Esophagus squamous epithelium (tissue), 5 donors: Measurements from ENCODE around the gene MYOCOS. TPM values are rescaled to one million over a fixed set of nuclear protein-coding genes. Genes with fewer than 3 reads are reported as not detected.

Experiments used
- DNase-seq: peaks from one replicate; lab custom pipeline; 2025; lab: John Stamatoyannopoulos, UW
- H3K27ac ChIP-seq, 4 donors: fragments of 200-600 bp; sonication (generic); one replicate each; pipeline ENCODE4 v1.5.1; 2016 to 2019; ENCODE audit warnings: mild to moderate bottlenecking in 1 of 4
- H3K27me3 ChIP-seq, 4 donors: fragments of 200-600 bp; sonication (generic); 1 replicate in 3 of 4; 2 replicates in 1 of 4; pipeline versions ENCODE4 v1.5.1 to v1.6.0; 2017 to 2021; ENCODE audit warnings: antibody characterized with exemption in 1 of 4
- H3K36me3 ChIP-seq, 3 donors: fragments of 200-600 bp; sonication (generic); one replicate each; pipeline ENCODE4 v1.5.1; 2016 to 2019
- H3K4me1 ChIP-seq, 3 donors: fragments of 200-600 bp; sonication (generic); one replicate each; pipeline ENCODE4 v1.5.1; 2017 to 2019
- H3K4me3 ChIP-seq, 4 donors: fragments of 200-600 bp; sonication (generic); 1 replicate in 3 of 4; 2 replicates in 1 of 4; pipeline ENCODE4 v1.5.1; 2016 to 2019; ENCODE audit warnings: mild to moderate bottlenecking in 2 of 4, moderate library complexity in 1 of 4
- H3K9me3 ChIP-seq, 3 donors: fragments of 200-600 bp; sonication (generic); one replicate each; pipeline ENCODE4 v1.5.1; 2016 to 2019
- POLR2A ChIP-seq, 4 donors: fragments of 450-650 bp; IDR thresholded peaks; one replicate each; pipeline ENCODE4 v1.6.1; 2017; ENCODE audit warnings: antibody characterized with exemption in 4 of 4, mild to moderate bottlenecking in 4 of 4, moderate library complexity in 3 of 4
- WGBS, 2 donors: methylation state at CpG; one replicate each; pipeline ENCODE4 v1.1.5; 2018; 5-methylcytosine and 5-hydroxymethylcytosine counted together
- intact Hi-C: fragments of 100-400 bp; cut with DNase I; formaldehyde crosslinking; loops from one replicate; pipeline ENCODE4 v1.15.0; 2022
- total RNA-seq, 4 donors: library from RNA; depleted of rRNA; stranded (reverse); fragments of >200 nt; gene quantifications; one replicate each; pipeline ENCODE4 v1.1.0, GENCODE V29; 2016
- TF ChIP-seq, protein P1 (sequence below), 6 experiments: fragments of 450-650 bp in 4 of 6; fragments of 200-600 bp in 2 of 6; sonication (generic) in 2 of 6; IDR thresholded peaks; one replicate each; pipeline ENCODE4 v1.5.1; 2016 to 2019; ENCODE audit warnings: antibody characterized with exemption in 6 of 6, mild to moderate bottlenecking in 4 of 6, moderate library complexity in 4 of 6
- donor health status: DM: yes; HTN: yes; CAD: no.

MYOCOS gene
- total RNA-seq, 4 donors from 2014 or later = not detected

DNA sequence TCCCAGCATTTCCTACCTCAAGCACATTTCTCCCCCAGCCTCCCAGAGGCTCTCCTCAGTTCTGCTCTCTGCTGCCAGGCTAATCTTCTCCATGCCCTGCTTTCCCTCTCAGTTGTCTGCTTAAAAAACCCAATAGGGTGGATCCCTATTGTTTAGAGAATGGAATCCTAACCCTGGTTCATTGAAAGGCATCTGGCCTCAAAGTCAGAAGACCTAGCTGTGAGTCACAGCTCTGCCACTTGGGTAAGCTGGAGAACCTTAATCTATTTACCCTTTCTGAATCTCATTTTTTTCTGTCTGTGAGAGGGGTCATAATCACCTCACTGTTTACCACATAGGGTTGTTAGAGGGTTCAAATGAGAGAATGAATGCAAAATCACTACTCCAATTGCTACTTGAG, 42.9 kb downstream of the MYOCOS start:
- TF ChIP-seq, protein P1, sequence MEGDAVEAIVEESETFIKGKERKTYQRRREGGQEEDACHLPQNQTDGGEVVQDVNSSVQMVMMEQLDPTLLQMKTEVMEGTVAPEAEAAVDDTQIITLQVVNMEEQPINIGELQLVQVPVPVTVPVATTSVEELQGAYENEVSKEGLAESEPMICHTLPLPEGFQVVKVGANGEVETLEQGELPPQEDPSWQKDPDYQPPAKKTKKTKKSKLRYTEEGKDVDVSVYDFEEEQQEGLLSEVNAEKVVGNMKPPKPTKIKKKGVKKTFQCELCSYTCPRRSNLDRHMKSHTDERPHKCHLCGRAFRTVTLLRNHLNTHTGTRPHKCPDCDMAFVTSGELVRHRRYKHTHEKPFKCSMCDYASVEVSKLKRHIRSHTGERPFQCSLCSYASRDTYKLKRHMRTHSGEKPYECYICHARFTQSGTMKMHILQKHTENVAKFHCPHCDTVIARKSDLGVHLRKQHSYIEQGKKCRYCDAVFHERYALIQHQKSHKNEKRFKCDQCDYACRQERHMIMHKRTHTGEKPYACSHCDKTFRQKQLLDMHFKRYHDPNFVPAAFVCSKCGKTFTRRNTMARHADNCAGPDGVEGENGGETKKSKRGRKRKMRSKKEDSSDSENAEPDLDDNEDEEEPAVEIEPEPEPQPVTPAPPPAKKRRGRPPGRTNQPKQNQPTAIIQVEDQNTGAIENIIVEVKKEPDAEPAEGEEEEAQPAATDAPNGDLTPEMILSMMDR (IDR thresholded peaks at IDR 0.05) = no peak
- no peak for TF ChIP-seq POLR2A (IDR thresholded peaks at IDR 0.05)
- Histone ChIP-seq H3K9me3 (no peaks in the 10 kb centered on the region), H3K4me1 (peaks cover 0 to 19% (median 0%) of the 10 kb centered on the region in 3 donors), H3K27ac (peak overlapping the region in 3 of 4 donors; percentile 49 to 81 (median 79)), H3K36me3 (no peaks in the 10 kb centered on the region), H3K4me3 (no peak overlapping the region), H3K27me3 (no peaks in the 10 kb centered on the region)
- intact Hi-C loops = no loop called here
- DNase-seq = no peak

- intact Hi-C loops = no loop called here
- Histone ChIP-seq H3K4me1 (peaks cover 0 to 19% (median 0%) of the 10 kb centered on the region in 3 donors), H3K9me3 (no peaks in the 10 kb centered on the region), H3K27me3 (no peaks in the 10 kb centered on the region), H3K27ac (no peak overlapping the region), H3K4me3 (no peak overlapping the region), H3K36me3 (no peaks in the 10 kb centered on the region)
- no peak for TF ChIP-seq POLR2A (IDR thresholded peaks at IDR 0.05)
- TF ChIP-seq, protein P1 (IDR thresholded peaks at IDR 0.05) = no peak
- no peak for DNase-seq
- WGBS, 2 donors = 72 to 83% methylated on average over 4 of the region's 4 CpGs
Measured at GRCh38 chr1:171666114-171666769, 44.2 kb downstream of the MYOCOS start.

GRCh38 chr1:171668372-171668771, 46.3 kb downstream of the MYOCOS start:
- intact Hi-C loops = no loop called here
- Histone ChIP-seq H3K27ac (no peak overlapping the region), H3K4me1 (peaks cover 0 to 19% (median 0%) of the 10 kb centered on the region in 3 donors), H3K9me3 (no peaks in the 10 kb centered on the region), H3K36me3 (no peaks in the 10 kb centered on the region), H3K27me3 (no peaks in the 10 kb centered on the region), H3K4me3 (no peak overlapping the region)
- 81 to 95% methylated on average over 4 to 5 of the region's 5 CpGs for WGBS, 2 donors
- no peak for DNase-seq
- no peak for TF ChIP-seq POLR2A (IDR thresholded peaks at IDR 0.05)
- TF ChIP-seq, protein P1 (IDR thresholded peaks at IDR 0.05) = no peak

GRCh38 chr1:171670739-171671138, 48.7 kb downstream of the MYOCOS start:
- no peak for DNase-seq
- Histone ChIP-seq H3K9me3 (no peaks in the 10 kb centered on the region), H3K4me3 (no peak overlapping the region), H3K36me3 (no peaks in the 10 kb centered on the region), H3K27me3 (no peaks in the 10 kb centered on the region), H3K4me1 (peaks cover 0 to 4% (median 0%) of the 10 kb centered on the region in 3 donors), H3K27ac (no peak overlapping the region)
- TF ChIP-seq, protein P1 (IDR thresholded peaks at IDR 0.05) = no peak
- 80 to 97% methylated on average over 1 to 7 of the region's 28 CpGs for WGBS, 2 donors
- intact Hi-C loops = no loop called here

DNA sequence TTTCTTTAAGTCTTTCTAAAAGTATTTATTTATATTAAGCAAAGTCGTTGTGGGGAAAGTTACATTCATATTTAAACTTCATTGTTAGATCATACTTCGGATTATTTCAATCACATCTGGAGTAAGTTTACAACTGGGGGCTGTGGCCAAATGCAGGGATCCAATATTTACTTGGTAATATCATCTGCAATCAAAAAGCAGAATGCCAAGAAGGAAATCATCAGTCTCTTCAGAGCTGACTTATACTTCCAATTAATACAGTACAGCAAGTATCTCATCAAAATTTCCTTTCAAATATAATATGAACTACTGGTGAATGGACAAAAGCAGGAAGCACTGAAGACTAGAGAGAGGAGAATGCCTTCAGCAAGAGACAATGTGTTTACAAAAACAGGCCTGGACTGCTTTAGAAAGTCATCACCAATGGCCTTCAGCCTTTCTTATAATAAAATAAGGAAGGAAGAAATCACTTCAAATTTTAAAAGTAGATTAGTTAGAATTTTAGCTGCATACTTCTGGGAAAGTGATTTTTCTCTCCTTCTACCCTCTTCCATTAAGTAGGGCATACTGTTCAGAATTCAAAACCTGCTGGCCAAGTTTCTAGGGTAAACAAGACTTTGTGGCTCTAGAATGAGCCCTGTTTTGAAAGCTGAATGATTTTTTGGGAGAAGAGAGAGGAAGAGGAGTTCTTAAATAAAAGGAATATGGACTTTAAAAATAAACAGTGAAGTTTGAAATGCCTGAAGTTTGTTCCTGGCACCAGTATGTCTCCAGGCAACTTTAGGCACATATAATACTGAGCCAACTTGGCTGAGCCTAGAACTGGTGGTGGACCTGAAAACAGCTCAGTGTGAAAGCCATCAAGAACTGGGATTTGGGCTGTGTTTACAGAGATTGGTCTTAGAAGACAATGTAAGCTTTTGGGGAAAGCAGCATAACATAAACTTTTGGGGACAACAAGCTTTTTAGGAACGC, 52.7 kb downstream of the MYOCOS start:
- Histone ChIP-seq H3K27me3 (no peaks in the 10 kb centered on the region), H3K36me3 (no peaks in the 10 kb centered on the region), H3K4me1 (peaks cover 0 to 3% (median 0%) of the 10 kb centered on the region in 3 donors), H3K4me3 (no peak overlapping the region), H3K9me3 (no peaks in the 10 kb centered on the region), H3K27ac (peak overlapping the region in 3 of 4 donors; percentile 35 to 67 (median 47))
- intact Hi-C loops = no loop called here
- WGBS, 2 donors = 43 to 56% methylated on average over 3 of the region's 3 CpGs
- no peak for DNase-seq
- TF ChIP-seq POLR2A (IDR thresholded peaks at IDR 0.05) = no peak

Other genes with a start within 250 kb of the MYOCOS start
- 100 to 1,000 TPM in 1 of 4 donors, 10 to 100 TPM in 3; 59.7 to 114 (median 88.0) TPM for gene PRRC2C, start 136.7 kb upstream of the MYOCOS start, total RNA-seq
- 10 to 100 TPM in 1 of 4 donors, 1 to 10 TPM in 1, under 1 TPM in 2; 0.31 to 19.1 (median 3.6) TPM for gene MYOC, start 30.4 kb downstream of the MYOCOS start, total RNA-seq
- gene VAMP4, start 119.8 kb downstream of the MYOCOS start, total RNA-seq = 10 to 100 TPM in 1 of 4 donors, 1 to 10 TPM in 3; 3.5 to 11.4 (median 6.3) TPM
- gene METTL13, start 159.4 kb downstream of the MYOCOS start, total RNA-seq = 10 to 100 TPM; 14.0 to 20.8 (median 18.3) TPM
- 1 to 10 TPM in 3 of 4 donors, under 1 TPM in 1; 0.91 to 3.2 (median 1.8) TPM for gene DNM3, start 219.3 kb downstream of the MYOCOS start, total RNA-seq